Brain microvascular endothelial cell (primary cell): ENCODE data around the gene COMMD8.

ENCODE experiments used
- DNase-seq: peaks from one replicate; pipeline ENCODE4 v3.0.0-alpha.2; 2020
- H3K27ac ChIP-seq: fragments of 250-450 bp; sonication (Bioruptor Pico); 2 replicates; pipeline ENCODE4 v1.5.1; 2020; ENCODE audit warnings: mild to moderate bottlenecking, moderate library complexity
- H3K27me3 ChIP-seq: fragments of 250-450 bp; sonication (Bioruptor Pico); replicated peaks from 2 replicates; pipeline ENCODE4 v1.5.1; 2020; ENCODE audit warnings: mild to moderate bottlenecking
- H3K36me3 ChIP-seq: fragments of 250-450 bp; sonication (Bioruptor Pico); replicated peaks from 2 replicates; pipeline ENCODE4 v1.5.1; 2020; ENCODE audit warnings: mild to moderate bottlenecking
- H3K4me3 ChIP-seq: 2 replicates; pipeline ENCODE4 v1.5.1; 2011; ENCODE audit warnings: low read depth, mild to moderate bottlenecking, control low read depth, low read length, moderate library complexity
- in situ Hi-C: cut with HindIII; loops from 2 replicates; pipeline ENCODE4 v1.10.0; 2017; ENCODE audit warnings: low sequenced_read_pairs, low pct_ligation_motif_present
- TF ChIP-seq, protein P1 (sequence below): IDR thresholded peaks from 2 replicates; pipeline ENCODE4 v1.5.1; 2011; ENCODE audit warnings: low read depth, mild to moderate bottlenecking, moderate library complexity, low read length, control low read depth, inconsistent platforms; ENCODE audit errors: missing control alignments

Gene COMMD8

DNA sequence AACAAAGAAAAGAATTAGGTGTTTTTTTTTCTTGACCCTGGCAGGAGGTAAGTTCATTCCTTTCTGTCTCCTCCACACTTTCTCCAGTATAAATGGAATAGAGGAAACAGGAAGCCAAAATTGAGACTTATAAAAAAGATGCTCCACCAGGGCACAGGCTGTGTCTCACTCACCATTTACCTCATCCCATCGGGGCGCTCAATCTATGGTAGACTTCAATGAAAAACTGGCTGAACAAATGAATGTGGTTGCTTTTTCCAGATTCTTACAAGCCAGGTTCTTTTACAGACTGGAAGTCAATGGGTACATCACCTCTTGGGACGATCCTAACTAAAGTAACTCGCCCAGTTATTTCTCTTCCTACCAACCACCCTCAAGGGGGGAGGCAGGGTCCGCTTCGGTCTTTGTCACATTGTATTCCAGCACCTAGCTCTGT is 685 bp downstream of the COMMD8 start:
- H3K36me3 ChIP-seq: no peaks in the 10 kb centered on the region
- in situ Hi-C loops: no loop called here
- no peak for DNase-seq
- peak overlapping the region; percentile 81 for H3K27ac ChIP-seq
- peak overlapping the region; percentile 83 for H3K4me3 ChIP-seq
- no peaks in the 10 kb centered on the region for H3K27me3 ChIP-seq
- TF ChIP-seq, protein P1, sequence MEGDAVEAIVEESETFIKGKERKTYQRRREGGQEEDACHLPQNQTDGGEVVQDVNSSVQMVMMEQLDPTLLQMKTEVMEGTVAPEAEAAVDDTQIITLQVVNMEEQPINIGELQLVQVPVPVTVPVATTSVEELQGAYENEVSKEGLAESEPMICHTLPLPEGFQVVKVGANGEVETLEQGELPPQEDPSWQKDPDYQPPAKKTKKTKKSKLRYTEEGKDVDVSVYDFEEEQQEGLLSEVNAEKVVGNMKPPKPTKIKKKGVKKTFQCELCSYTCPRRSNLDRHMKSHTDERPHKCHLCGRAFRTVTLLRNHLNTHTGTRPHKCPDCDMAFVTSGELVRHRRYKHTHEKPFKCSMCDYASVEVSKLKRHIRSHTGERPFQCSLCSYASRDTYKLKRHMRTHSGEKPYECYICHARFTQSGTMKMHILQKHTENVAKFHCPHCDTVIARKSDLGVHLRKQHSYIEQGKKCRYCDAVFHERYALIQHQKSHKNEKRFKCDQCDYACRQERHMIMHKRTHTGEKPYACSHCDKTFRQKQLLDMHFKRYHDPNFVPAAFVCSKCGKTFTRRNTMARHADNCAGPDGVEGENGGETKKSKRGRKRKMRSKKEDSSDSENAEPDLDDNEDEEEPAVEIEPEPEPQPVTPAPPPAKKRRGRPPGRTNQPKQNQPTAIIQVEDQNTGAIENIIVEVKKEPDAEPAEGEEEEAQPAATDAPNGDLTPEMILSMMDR: no peak

- DNase-seq: peak; percentile 27
- TF ChIP-seq, protein P1: no peak
- no peak overlapping the region for H3K27ac ChIP-seq
- H3K36me3 ChIP-seq: peaks cover 14% of the 10 kb centered on the region
- H3K4me3 ChIP-seq: no peak overlapping the region
- in situ Hi-C loops: no loop called here
- no peaks in the 10 kb centered on the region for H3K27me3 ChIP-seq
These were observed 11.8 kb downstream of the COMMD8 start for GRCh38 chr4:47451657-47452056.

DNA sequence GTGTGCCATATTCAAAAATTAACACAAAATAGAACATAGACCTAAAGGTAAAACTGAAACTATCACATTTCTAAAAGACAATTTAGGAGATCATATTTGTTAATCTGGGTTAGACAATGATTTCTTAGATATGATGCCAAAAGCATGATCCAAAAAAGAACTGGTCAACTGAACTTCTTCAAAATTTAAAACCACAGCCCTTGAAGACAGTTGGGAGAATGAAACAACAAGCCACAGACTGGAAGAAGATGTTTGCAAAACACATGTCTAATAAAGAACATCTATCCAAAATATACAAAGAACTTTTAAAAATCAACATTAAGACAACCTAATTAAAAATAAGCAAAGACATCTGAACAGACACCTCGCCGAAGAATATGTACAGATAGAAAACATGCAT is 19.5 kb downstream of the COMMD8 start:
- no peak overlapping the region for H3K27ac ChIP-seq
- no peak overlapping the region for H3K4me3 ChIP-seq
- no peaks in the 10 kb centered on the region for H3K27me3 ChIP-seq
- TF ChIP-seq, protein P1: no peak
- in situ Hi-C loops: no loop called here
- DNase-seq: no peak
- no peaks in the 10 kb centered on the region for H3K36me3 ChIP-seq

- Histone ChIP-seq H3K4me3 (no peak overlapping the region), H3K27me3 (no peaks in the 10 kb centered on the region), H3K36me3 (no peaks in the 10 kb centered on the region), H3K27ac (no peak overlapping the region)
- TF ChIP-seq, protein P1: no peak
- in situ Hi-C loops: no loop called here
- no peak for DNase-seq
These were observed 20.5 kb downstream of the COMMD8 start for GRCh38 chr4:47442980-47443379.

DNA sequence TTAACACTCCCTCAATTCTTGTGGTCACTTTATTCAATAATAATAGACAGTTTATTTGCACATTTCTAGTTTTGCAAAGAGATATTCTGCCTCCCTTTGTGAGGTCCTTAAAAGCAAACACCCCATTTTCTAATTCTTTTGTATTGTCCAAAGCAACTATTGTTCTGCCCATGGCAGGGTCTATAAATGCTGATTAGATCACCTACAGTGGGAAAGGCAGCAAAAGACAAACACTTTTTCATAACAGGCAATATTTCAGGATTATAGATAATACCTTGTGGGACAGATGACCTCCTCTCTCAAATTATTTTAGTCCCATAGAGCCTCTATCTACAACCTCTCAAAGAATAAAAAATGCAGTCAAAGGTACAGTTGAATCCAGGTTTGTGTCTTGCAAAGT is 28.6 kb downstream of the COMMD8 start:
- in situ Hi-C loops: no loop called here
- Histone ChIP-seq H3K4me3 (no peak overlapping the region), H3K27me3 (no peaks in the 10 kb centered on the region), H3K27ac (no peak overlapping the region), H3K36me3 (no peaks in the 10 kb centered on the region)
- TF ChIP-seq, protein P1: no peak
- no peak for DNase-seq

GRCh38 chr4:47432749-47433148 is 30.8 kb downstream of the COMMD8 start:
- no peaks in the 10 kb centered on the region for H3K27me3 ChIP-seq
- no peaks in the 10 kb centered on the region for H3K36me3 ChIP-seq
- H3K27ac ChIP-seq: no peak overlapping the region
- DNase-seq: no peak
- TF ChIP-seq, protein P1: no peak
- in situ Hi-C loops: no loop called here
- H3K4me3 ChIP-seq: no peak overlapping the region
